Heart left ventricle (tissue), 13 donors: Measurements from ENCODE around the gene RALGPS1.

Source experiments
- CTCF ChIP-seq, 12 donors: fragments of 200-600 bp; sonication (generic) in 4 of 12; IDR thresholded peaks; one replicate each; pipeline versions ENCODE4 v1.5.0 to v1.8.0; 2018 to 2022; ENCODE audit warnings: antibody characterized with exemption in 12 of 12, mild to moderate bottlenecking in 5 of 12
- POLR2A ChIP-seq, 2 donors: fragments of 450-650 bp; IDR thresholded peaks; one replicate each; pipeline ENCODE4 v1.6.1; 2017; ENCODE audit warnings: antibody characterized with exemption in 2 of 2, mild to moderate bottlenecking in 2 of 2, moderate library complexity in 2 of 2
- donor health status: ischemic (EF 13 %, LVEDD 7.1; RV severe dilation, severe dysfunction).
- donor health status: DM: no; HTN: yes; CAD: no.
- donor health status: DM: no; HTN: no; CAD: no.
- donor health status: ischemic (EF 25% LVEDD 6.9; RV normal size, moderate dysfunction).
- donor health status: ischemic (EF 25% LVEDD 5.7; RV mildly dilated, moderate dysfunction).
- donor health status: ischemic (EF 35%, LVEDD 5.7; RV mildly dilated, moderate dysfunction).
- donor health status: nonischemic (EF 11% LVEDD 7.7; RV severe dilation, severe dysfunction).
- donor health status: DM: yes; HTN: yes; CAD: no.
- donor health status: PGD.
- donor health status: ischemic (EF 29% LVEDD 5.4; RV normal size, mild dysfunction).
- donor health status: nonischemic (EF 23%, LVEDD 6.1; RV moderate dilation, normal function).

GRCh38 chr9:127112056-127112455 lies 197.5 kb downstream of the RALGPS1 start:
- no peak for TF ChIP-seq CTCF (IDR thresholded peaks at IDR 0.05)
- TF ChIP-seq POLR2A (IDR thresholded peaks at IDR 0.05), result no peak
